ENCODE data around the gene CRYBA1.
"Not testable (repeated sequence)": the region's sequence is repeated elsewhere in the genome, so short reads cannot be mapped to it uniquely, and the experiment has no call there.

The CRYBA1 gene, protein sequence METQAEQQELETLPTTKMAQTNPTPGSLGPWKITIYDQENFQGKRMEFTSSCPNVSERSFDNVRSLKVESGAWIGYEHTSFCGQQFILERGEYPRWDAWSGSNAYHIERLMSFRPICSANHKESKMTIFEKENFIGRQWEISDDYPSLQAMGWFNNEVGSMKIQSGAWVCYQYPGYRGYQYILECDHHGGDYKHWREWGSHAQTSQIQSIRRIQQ

DNA sequence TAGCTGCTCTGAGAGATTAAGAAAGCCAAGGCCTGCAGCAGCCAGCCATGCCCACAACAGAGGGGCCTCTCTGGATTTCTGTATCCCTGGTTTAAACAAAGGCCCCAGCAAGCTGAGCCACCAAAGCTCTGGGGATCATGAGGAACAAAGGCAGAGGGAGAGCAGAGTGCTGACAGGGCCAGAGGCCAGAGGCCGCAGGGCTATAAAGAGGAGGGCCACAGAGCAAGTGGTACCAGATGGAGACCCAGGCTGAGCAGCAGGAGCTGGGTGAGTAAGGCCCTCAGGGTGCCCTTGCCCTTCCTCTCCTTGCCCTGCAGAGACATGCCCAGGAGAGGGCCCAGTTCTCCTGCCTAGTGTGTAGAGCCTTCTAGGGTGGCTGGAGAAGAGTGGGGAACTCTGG is at the start of gene CRYBA1:
Gene CRYBA1, plus strand, starts transcription at position 232 of the 400 bp plus-strand sequence. Its CDS starts 5 bp downstream, at position 237.
- in situ Hi-C loops (cut with MboI; ENCODE audit: low sequenced_read_pairs), result no loop called here

DNA sequence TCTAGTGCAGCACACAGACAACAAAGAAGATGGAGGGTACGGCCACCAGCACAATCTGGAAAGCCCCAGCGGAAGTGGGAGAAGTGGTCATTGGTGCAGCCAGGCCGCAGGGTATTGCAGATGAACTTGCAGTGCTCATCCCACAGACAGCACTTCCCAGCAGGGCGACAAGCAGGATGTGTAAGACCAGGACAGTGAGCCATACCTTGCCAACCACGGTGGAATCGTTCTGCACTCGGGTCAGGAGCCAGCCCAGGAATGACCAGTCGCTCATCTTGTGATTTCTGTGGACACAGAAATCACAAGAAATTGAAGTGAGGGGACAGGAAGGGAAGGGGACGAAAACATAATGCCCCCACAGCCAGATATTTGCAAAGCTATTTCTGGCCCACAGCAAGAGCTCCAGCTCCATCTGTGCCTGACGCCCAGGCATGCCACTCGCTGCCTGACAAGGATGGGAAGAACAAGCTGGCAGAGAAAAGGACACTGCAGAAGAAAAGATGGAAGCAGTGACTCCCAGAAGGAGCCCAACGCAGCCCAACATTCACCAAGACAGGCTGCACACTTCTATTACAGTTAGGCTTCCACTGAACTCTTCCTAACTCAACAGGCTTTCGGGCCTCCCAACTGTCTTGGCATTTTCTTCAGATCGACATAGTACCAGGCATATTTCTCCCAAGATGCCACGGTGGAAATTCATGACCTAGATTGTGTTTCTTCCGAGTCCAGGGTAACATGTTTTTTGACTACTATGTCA is 49.0 kb upstream of the CRYBA1 start:
- in situ Hi-C loops (cut with MboI; ENCODE audit: low sequenced_read_pairs), result no loop called here

DNA sequence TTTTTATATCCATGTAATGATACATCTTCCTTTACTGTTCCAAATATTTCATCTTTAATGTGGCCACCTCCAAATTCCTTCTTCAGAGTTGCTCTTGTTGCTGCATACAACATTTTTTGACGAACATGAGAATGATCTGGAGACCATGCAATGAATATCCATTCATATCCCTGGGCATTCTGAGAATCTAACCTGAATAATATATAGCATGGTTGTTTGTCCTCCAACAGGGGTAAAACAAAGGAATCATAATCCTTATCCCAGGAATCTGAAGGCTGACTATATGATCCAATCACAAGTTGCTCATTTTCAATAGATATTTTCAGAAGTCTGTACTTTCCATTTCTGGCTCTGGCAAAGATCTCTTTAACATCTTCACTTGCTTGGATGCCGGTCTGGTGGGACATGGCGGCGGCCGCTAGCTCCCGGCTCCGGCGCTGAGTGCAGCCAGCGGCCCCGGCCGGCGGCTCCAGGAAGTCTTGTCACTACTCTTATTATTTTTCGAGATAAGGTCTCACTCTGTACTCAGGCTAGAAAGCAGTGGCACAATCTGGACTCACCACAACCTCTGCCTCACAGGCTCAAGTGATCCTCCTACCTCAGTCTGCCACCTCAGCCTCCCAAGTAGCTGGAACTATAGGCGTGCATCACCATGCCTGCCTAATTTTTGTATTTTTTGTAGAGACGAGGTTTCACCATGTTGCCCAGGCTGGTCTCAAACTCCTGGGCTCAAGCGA is 42.4 kb upstream of the CRYBA1 start:
- in situ Hi-C loops (cut with MboI; ENCODE audit: low sequenced_read_pairs), result not testable (repeated sequence)

DNA sequence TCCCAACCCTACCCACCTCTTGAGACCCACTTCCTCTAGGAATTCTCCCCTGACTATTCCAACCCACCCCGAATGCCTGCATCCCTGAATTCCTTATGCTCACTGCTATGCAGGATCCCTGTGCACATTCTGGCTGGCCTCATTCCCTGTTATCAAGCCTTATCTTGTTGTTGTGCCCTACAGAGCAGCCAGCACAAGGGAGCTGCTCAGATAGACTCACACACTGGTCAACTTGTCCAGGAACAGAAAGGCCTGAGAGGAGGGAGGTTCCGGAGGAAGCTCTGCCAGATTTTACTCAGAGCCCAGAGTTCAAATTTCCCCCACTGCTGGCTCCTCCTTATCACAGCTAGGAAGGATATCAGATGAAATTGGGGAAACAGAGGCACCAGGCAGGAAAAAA is 41.6 kb upstream of the CRYBA1 start:
- in situ Hi-C loops (cut with MboI; ENCODE audit: low sequenced_read_pairs), result no loop called here

DNA sequence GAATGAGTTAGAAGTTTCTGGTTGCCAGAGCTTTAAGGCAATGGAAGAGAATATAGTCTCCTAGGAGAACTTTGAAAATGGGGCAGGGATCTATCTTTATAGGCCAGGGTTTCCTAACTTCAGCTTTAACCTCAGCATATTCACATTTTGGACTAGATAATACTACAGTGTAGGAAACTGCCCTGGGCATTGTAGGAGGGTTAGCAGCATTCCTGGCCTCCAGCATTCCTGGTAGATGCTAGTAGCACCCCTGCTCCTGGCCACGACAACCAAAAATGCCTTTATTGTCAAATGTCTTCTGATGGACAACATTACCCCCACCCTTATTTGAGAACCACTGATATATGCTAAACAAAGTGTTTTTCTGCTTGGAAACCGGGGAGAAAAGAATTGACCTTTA is 38.7 kb upstream of the CRYBA1 start:
- in situ Hi-C loops (cut with MboI; ENCODE audit: low sequenced_read_pairs), result no loop called here

DNA sequence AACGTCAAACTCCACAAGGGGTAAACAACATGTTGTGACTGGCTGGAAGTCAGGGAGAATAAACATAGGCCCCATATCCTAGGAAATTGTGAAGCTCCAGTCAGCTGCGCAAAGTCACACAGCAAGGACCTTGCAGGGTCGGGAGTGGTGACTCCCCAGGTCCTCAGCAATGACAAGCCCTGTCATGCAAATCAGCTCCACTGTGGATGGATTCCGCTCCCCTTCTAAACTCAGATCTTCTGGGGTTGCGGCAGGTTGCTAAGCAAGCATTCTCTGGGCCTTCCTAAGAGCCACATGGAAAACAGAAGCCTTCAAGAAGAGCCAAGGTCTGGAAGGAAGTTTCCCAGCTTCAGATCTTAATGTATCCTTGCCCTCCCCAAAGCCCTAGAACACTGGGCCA is 37.6 kb upstream of the CRYBA1 start:
- in situ Hi-C loops (cut with MboI; ENCODE audit: low sequenced_read_pairs), result no loop called here

DNA sequence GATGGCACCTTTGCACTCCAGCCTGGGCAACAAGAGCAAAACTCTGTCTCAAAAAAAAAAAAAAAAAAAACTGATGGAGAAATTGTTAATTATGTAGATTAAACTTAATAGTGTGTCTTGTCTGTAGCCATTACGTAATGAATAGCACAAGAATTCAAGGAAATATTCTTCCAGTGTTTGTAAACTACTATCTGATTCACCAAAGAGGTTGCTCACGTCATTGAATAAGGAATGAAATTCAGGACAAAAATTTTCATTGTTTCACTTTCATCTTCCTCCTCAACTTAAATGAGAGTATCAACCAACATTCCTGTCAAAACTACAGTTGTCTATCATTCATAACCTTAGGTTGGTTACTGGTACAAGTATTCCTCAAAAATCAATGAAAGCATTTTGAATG is 35.8 kb upstream of the CRYBA1 start:
- in situ Hi-C loops (cut with MboI; ENCODE audit: low sequenced_read_pairs), result no loop called here

DNA sequence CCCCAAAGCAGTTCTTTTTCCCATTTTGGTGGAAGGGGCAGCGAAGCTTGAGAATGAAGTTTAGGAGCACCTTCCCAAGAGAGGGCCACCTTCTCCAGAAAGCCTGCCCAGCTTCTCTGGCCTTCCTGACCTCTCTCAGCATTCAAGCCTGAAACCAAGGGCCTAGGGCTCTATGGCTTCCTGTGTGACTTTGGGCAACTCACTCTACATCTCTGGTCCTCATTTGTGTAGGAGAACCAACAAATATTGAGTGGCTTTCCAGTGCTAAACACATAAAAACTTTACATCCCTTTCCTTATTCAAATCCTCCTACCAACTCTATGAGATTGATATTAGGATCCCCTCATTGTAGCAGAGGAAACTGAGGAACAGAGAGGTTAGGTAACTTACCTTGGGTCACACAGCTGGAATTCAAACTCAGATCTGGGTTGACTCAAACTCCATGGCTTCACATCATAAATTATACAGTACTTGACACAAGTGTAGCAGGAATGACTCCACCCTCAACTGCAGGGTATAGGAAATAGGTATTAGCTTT is 34.5 kb upstream of the CRYBA1 start:
- in situ Hi-C loops (cut with MboI; ENCODE audit: low sequenced_read_pairs), result no loop called here

DNA sequence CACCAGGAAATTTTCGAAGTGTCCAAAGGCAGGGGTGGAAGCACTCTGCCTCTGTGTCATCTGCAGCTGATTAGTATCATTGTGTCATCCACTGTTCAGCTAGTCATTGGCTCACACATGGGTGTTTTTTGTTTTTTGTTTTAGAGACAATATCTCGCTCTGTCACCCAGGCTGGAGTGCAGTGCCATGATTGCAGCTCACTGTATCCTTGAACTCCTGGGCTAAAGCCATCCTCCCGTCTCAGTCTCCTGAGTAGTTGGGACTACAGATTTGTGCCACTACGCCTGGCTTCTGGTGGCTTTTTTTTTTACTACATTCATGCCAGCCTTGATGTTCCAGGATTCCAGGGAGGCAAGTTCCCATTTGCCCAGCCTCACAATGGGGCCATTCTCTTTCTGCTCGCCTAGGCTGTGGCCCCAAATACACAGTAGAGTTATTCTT is 34.0 kb upstream of the CRYBA1 start:
- in situ Hi-C loops (cut with MboI; ENCODE audit: low sequenced_read_pairs), result no loop called here

DNA sequence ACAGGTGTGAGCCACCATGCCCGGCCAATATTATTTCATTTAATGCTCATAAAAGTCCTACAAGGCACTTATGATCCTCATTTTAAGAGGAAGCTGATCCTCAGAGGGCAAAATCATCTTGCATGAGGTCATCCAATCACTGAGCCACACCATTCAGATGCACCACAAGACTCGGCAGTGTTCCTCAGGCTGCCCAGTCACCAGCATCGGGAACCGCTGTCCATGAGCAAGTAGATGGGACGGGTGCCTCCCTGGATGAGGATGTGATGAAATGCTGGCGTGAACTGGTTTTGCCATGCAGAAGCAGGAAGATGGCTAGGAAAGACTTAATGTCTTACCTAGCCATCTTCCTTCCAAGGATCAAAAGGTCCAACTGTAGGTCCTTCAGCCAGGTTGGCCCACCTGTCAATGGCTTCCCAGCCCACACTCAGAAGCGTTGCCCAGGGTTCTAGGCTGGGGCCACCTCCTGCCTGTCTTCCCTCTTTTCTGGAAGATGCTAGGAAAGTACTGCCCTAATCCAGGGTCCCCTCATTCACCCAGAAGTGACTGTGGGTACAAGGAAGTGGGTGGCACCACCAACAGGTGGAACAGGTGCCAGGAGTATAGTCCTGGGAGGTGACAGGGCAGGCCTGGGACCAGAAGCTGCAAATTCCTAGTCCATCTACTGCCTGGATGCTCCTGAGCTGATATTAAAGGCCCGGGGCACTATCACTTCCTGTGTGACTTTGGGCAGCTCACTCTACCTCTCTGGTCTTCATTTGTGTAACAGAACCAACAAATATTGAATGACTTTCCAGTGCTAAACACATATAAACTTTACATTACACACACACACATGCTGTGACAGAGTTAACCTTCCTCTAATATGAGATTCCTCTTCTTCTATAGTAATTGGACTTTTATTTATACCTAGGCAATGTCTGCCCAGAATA is 32.2 kb upstream of the CRYBA1 start:
- in situ Hi-C loops (cut with MboI; ENCODE audit: low sequenced_read_pairs), result no loop called here

DNA sequence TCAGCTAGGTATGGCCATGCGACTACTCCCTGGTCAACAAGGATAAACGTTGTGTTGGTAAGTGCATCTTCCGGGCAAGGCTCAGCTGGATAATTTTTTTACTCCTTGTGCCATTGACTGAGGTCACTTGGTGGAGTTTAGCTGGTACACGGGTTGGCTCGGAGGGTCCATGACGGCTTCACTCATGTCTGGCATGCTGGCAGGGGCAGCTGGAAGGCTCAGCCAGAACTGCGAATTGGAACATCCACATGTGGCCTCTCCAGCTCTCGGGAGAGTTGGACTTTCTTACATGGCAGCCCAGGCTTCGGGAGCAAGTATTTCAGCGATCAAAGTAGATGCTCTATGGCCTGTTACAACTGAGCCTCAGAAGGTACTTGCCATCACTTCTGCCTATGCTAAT is 31.5 kb upstream of the CRYBA1 start:
- in situ Hi-C loops (cut with MboI; ENCODE audit: low sequenced_read_pairs), result no loop called here

DNA sequence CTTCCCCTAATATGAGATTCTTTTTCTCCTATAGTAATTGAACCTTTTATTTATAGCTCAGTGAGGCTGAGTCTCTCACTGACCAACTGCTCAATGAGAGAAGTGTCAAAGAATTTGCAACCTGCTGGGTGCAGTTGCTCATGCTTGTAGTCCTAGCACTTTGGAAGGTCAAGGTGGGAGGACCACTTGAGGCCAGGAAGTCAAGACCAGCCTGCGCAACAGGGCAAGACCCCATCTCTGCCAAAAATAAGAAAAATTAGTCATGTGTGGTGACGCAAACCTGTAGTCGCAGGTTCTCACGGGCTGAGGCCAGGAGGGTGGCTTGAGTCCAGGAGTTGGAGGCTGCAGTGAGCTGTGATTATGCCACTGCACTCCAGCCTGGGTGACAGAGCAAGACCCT is 30.9 kb upstream of the CRYBA1 start:
- in situ Hi-C loops (cut with MboI; ENCODE audit: low sequenced_read_pairs), result no loop called here

DNA sequence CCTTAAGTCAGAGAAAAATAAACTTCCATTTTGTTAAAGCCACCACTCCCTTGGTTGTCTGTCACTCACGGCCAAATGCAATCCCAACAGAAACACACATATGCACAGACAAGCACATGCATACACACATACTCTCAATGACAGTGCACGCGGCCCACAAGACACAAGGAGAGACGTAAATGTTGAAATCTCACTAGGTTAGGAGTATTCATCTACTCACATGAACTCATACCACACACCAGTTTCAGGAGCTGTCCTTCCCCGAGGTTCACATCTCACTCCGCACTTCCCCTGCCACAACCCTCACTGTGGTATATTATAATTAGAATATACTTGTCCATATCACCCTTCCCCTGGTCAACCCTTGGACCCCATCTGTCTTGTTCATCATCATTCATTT is 30.5 kb upstream of the CRYBA1 start:
- in situ Hi-C loops (cut with MboI; ENCODE audit: low sequenced_read_pairs), result no loop called here

DNA sequence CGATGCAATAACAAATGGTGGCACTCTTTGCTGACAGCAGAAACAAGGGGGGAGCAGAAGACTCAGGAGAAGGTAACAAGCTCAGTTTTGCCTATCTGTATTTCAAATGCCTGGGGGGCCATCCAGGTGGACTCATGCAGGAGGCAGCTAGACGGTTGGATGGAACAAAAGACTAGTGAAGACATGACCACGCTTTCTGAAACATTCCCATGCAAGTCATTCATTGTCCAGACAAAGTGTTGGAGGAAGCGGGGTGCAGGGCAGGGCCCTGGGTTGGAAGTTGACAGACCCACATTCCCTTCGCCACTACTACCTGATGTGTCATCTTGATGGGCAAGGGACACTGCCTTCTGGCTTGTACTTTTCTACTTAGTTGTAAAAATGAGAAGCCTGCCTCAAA is 29.8 kb upstream of the CRYBA1 start:
- in situ Hi-C loops (cut with MboI; ENCODE audit: low sequenced_read_pairs), result no loop called here

DNA sequence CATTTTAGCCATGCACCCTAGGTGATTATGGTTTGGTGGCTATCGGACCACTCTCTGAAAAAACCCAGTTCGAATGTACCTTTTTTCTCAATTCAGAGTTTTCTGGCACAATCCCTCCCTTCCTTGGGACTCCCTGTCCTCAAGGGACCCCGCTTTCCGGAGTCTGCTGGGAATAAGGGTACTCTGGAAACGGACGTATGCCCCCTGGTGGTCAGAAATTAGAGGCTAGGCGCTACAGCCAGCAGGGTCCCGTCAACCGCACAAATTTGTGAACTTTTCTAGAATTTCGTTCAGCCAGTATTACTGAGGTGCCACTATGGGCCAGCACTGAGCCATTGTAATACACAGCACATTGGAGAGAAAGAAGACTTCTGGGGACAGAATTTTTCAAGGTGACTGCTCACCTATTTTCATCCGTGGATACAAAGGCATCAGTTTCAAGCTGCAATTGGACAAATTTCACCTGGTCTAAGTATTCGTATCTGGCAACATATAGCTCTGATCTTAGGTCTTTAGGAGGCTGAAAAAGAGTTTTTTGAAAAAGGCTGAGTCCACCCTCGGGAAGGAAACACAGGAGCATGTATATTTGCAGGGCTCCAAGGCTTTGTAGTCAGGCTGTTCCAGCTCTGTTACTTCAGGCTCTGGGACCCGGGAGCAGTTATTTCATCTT is 27.1 kb upstream of the CRYBA1 start:
- in situ Hi-C loops (cut with MboI; ENCODE audit: low sequenced_read_pairs), result no loop called here

DNA sequence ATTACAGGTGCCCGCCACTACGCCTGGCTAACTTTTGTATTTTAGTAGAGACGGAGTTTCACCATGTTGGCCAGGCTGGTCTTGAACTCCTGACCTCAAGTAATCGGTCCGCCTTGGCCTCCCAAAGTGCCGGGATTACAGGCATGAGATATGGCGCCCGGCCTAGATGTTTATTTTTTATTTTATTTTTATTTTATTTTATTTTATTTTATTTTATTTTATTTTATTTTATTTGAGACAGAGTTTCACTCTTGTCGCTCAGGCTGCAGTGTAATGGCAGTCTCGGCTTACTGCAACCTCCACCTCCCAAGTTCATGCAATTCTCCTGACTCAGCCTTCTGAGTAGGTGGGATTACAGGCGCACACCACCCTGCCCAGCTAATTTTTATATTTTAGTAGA is 25.3 kb upstream of the CRYBA1 start:
- in situ Hi-C loops (cut with MboI; ENCODE audit: low sequenced_read_pairs), result not testable (repeated sequence)

DNA sequence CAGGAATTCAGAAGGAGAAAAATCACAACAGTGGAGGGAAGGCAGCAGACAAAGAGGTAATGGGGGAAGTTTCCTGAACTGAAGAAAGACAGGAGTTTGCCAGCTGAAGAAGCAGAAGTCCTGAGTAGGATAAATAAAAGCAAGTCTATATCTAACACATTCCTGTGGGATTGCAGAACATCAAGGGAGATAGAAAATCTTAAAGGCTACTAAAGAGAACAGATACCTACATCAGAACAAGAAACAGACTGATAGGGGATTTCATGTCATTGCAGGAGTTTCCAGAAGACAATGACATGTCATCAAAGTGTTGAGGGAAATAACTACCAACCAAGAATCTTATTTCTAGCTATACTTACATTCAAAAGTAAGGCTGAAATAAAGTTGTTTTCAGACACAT is 21.3 kb upstream of the CRYBA1 start:
- in situ Hi-C loops (cut with MboI; ENCODE audit: low sequenced_read_pairs), result no loop called here

DNA sequence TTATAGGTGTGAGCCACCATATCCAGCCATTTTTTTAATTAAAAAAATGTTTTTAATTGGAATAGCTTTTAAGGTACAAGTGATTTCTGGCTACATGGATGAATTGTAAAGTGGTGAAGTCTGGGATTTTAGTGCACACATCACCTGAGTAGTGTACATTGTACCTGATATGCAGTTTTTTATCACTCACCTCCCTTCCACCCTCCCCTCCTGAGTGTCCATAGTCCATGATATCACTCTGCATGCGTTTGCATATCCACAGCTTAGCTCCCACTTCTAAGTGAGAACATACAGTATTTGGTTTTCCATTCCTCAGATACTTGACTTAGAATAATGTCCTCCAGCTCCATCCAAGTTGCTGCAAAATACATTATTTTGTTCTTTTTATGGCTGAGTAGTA is 13.4 kb upstream of the CRYBA1 start:
- in situ Hi-C loops (cut with MboI; ENCODE audit: low sequenced_read_pairs), result no loop called here

DNA sequence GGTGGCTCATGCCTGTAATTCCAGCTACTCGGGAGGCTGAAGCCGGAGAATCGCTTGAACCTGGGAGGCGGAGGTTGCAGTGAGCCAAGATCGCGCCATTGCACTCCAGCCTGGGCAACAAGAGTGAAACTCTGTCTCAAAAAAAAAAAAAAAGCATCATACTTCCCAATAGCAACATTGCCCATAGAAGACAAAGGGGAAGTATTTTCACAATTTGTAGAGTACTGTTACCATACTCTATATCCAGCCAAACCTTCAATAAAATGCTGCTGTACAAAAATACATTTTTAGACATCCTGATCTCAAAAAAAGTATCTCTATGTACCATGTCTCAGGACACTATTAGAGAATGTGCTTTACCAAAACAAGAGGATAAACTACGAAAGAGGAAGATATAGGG is 11.7 kb upstream of the CRYBA1 start:
- in situ Hi-C loops (cut with MboI; ENCODE audit: low sequenced_read_pairs), result not testable (repeated sequence)

DNA sequence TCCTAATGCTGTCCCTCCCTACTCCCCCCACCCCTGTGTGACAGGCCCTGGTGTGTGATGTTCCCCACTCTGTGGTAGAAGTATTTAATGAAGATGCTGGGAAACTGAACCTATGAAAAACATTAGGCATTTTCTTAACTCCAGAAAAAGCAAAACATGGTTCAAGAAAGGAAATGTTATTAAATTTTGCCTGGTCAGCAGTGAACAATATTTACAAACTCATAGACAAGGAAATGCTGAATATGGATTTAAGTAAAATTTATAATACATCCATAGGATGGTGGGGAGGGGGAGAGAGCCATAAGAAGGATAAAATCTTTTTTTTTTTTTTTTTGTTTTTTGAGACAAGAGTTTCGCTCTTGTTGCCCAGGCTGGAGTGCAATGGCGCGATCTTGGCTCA is 10.8 kb upstream of the CRYBA1 start:
- in situ Hi-C loops (cut with MboI; ENCODE audit: low sequenced_read_pairs), result no loop called here

All from hTERT RPE-1 (cell line).